GM19438 (cell line): ENCODE measurements around the gene GFRA1.

Experiments
- ATAC-seq: cut with Tn5 transposase; IDR thresholded peaks from one replicate; pipeline ENCODE4 v1.9.1; 2021; ENCODE audit warnings: low read depth; ENCODE audit not compliant: unreplicated experiment

Gene GFRA1

GRCh38 chr10:116133634-116134033 is 139.4 kb downstream of the GFRA1 start:
- ATAC-seq: no peak

GRCh38 chr10:116132780-116133399 is 140.1 kb downstream of the GFRA1 start:
- ATAC-seq: no peak

GRCh38 chr10:116130006-116130405 is 143.0 kb downstream of the GFRA1 start:
- no peak for ATAC-seq

GRCh38 chr10:116126954-116127695 is 145.9 kb downstream of the GFRA1 start:
- ATAC-seq: no peak

GRCh38 chr10:116126239-116126638 is 146.8 kb downstream of the GFRA1 start:
- no peak for ATAC-seq

GRCh38 chr10:116125180-116125579 is 147.8 kb downstream of the GFRA1 start:
- ATAC-seq: no peak

GRCh38 chr10:116124777-116125176 is 148.2 kb downstream of the GFRA1 start:
- no peak for ATAC-seq

GRCh38 chr10:116122664-116123063 is 150.3 kb downstream of the GFRA1 start:
- ATAC-seq: no peak

- no peak for ATAC-seq
Observed at GRCh38 chr10:116121640-116122525, 151.1 kb downstream of the GFRA1 start.

- no peak for ATAC-seq
Observed at GRCh38 chr10:116120688-116121455, 152.1 kb downstream of the GFRA1 start.

- ATAC-seq: no peak
Observed at GRCh38 chr10:116118847-116119246, 154.2 kb downstream of the GFRA1 start.

GRCh38 chr10:116115797-116116196 is 157.2 kb downstream of the GFRA1 start:
- no peak for ATAC-seq

- no peak for ATAC-seq
Observed at GRCh38 chr10:116115036-116115641, 157.9 kb downstream of the GFRA1 start.

- ATAC-seq: no peak
Observed at GRCh38 chr10:116113721-116114501, 159.1 kb downstream of the GFRA1 start.

- ATAC-seq: no peak
Observed at GRCh38 chr10:116112232-116113231, 160.5 kb downstream of the GFRA1 start.

GRCh38 chr10:116111483-116112095 is 161.4 kb downstream of the GFRA1 start:
- no peak for ATAC-seq

GRCh38 chr10:116110736-116111135 is 162.3 kb downstream of the GFRA1 start:
- ATAC-seq: no peak

- no peak for ATAC-seq
Observed at GRCh38 chr10:116109881-116110280, 163.1 kb downstream of the GFRA1 start.
